Measurements from ENCODE around the gene KCTD17. TPM values are rescaled to one million over a fixed set of nuclear protein-coding genes. Genes with fewer than 3 reads are reported as not detected.

Gene KCTD17
- total and polyA plus RNA-seq, 9 donors = 10.6 to 22.1 (median 19.1) TPM

Other genes with a start within 250 kb of the KCTD17 start
- 8.1 TPM for gene PVALB, start 234.7 kb upstream of the KCTD17 start, total RNA-seq
- gene PVALB, start 234.7 kb upstream of the KCTD17 start, polyA plus RNA-seq (ENCODE audit: insufficient read depth in 1 of 8, insufficient read length in 8 of 8, low replicate concordance in 1 of 8) = 10 to 100 TPM in 6 of 8 donors, 1 to 10 TPM in 2; 2.9 to 22.2 (median 12.5) TPM
- gene NCF4, start 190.7 kb upstream of the KCTD17 start, total RNA-seq = 5.9 TPM
- 1 to 10 TPM; 3.7 to 6.2 (median 4.6) TPM for gene NCF4, start 190.7 kb upstream of the KCTD17 start, polyA plus RNA-seq (ENCODE audit: insufficient read depth in 1 of 8, insufficient read length in 8 of 8, low replicate concordance in 1 of 8)
- 1.8 TPM for gene CSF2RB, start 138.1 kb upstream of the KCTD17 start, total RNA-seq
- 1 to 10 TPM; 1.3 to 3.2 (median 2.1) TPM for gene CSF2RB, start 138.1 kb upstream of the KCTD17 start, polyA plus RNA-seq (ENCODE audit: insufficient read depth in 1 of 8, insufficient read length in 8 of 8, low replicate concordance in 1 of 8)
- gene TST, start 32.3 kb upstream of the KCTD17 start, total RNA-seq = 22.3 TPM
- gene TST, start 32.3 kb upstream of the KCTD17 start, polyA plus RNA-seq (ENCODE audit: insufficient read depth in 1 of 8, insufficient read length in 8 of 8, low replicate concordance in 1 of 8) = 10 to 100 TPM; 16.2 to 21.8 (median 17.2) TPM
- gene MPST, start 32.0 kb upstream of the KCTD17 start, total RNA-seq = 56.0 TPM
- 10 to 100 TPM; 44.4 to 64.0 (median 51.9) TPM for gene MPST, start 32.0 kb upstream of the KCTD17 start, polyA plus RNA-seq (ENCODE audit: insufficient read depth in 1 of 8, insufficient read length in 8 of 8, low replicate concordance in 1 of 8)
- not detected for gene TMPRSS6, start 58.0 kb downstream of the KCTD17 start, total RNA-seq
- under 1 TPM; 0.04 to 0.18 (median 0.11) TPM for gene TMPRSS6, start 58.0 kb downstream of the KCTD17 start, polyA plus RNA-seq (ENCODE audit: insufficient read depth in 1 of 8, insufficient read length in 8 of 8, low replicate concordance in 1 of 8)
- 0.27 TPM for gene IL2RB, start 98.2 kb downstream of the KCTD17 start, total RNA-seq
- gene IL2RB, start 98.2 kb downstream of the KCTD17 start, polyA plus RNA-seq (ENCODE audit: insufficient read depth in 1 of 8, insufficient read length in 8 of 8, low replicate concordance in 1 of 8) = 1 to 10 TPM in 5 of 8 donors, under 1 TPM in 3; 0.68 to 1.7 (median 1.3) TPM
- gene C1QTNF6, start 136.5 kb downstream of the KCTD17 start, total RNA-seq = 10.3 TPM
- gene C1QTNF6, start 136.5 kb downstream of the KCTD17 start, polyA plus RNA-seq (ENCODE audit: insufficient read depth in 1 of 8, insufficient read length in 8 of 8, low replicate concordance in 1 of 8) = 10 to 100 TPM; 13.7 to 28.9 (median 18.6) TPM
- not detected for gene SSTR3, start 160.7 kb downstream of the KCTD17 start, total RNA-seq
- gene SSTR3, start 160.7 kb downstream of the KCTD17 start, polyA plus RNA-seq (ENCODE audit: insufficient read depth in 1 of 8, insufficient read length in 8 of 8, low replicate concordance in 1 of 8) = under 1 TPM in 1 of 8 donors, not detected in 7; 0.04 TPM
- gene RAC2, start 192.5 kb downstream of the KCTD17 start, total RNA-seq = 2.4 TPM
- gene RAC2, start 192.5 kb downstream of the KCTD17 start, polyA plus RNA-seq (ENCODE audit: insufficient read depth in 1 of 8, insufficient read length in 8 of 8, low replicate concordance in 1 of 8) = 10 to 100 TPM in 1 of 8 donors, 1 to 10 TPM in 7; 6.0 to 11.2 (median 7.1) TPM
- gene CYTH4, start 230.8 kb downstream of the KCTD17 start, total RNA-seq = 6.5 TPM
- gene CYTH4, start 230.8 kb downstream of the KCTD17 start, polyA plus RNA-seq (ENCODE audit: insufficient read depth in 1 of 8, insufficient read length in 8 of 8, low replicate concordance in 1 of 8) = 1 to 10 TPM; 4.6 to 9.6 (median 5.7) TPM